Muscle layer of duodenum (tissue), 2 donors: Measurements from ENCODE around the gene CIRBP.

Experiments
- H3K27ac ChIP-seq: one replicate; pipeline ENCODE4 v1.7.0; 2013; ENCODE audit warnings: mild to moderate bottlenecking, low read length
- H3K27me3 ChIP-seq: one replicate; pipeline ENCODE4 v1.7.0; 2013; ENCODE audit warnings: low read depth, mild to moderate bottlenecking, control low read depth, low read length
- H3K36me3 ChIP-seq, 2 donors: one replicate each; pipeline ENCODE4 v1.7.0; 2013; ENCODE audit warnings: low read length in 2 of 2, control low read depth in 1 of 2, mild to moderate bottlenecking in 1 of 2; ENCODE audit not compliant: insufficient read depth in 2 of 2, control insufficient read depth in 1 of 2
- H3K4me1 ChIP-seq, 2 donors: one replicate each; pipeline ENCODE4 v1.7.0; 2013; ENCODE audit warnings: low read length in 2 of 2, mild to moderate bottlenecking in 2 of 2, control low read depth in 1 of 2, moderate library complexity in 1 of 2; ENCODE audit not compliant: insufficient read depth in 2 of 2, control insufficient read depth in 1 of 2
- H3K4me3 ChIP-seq, 2 donors: one replicate each; pipeline ENCODE4 v1.7.0; 2013; ENCODE audit warnings: low read length in 2 of 2, low read depth in 1 of 2, mild to moderate bottlenecking in 1 of 2
- H3K9me3 ChIP-seq, 2 donors: one replicate each; pipeline ENCODE4 v1.7.0; 2013; ENCODE audit warnings: low read length in 2 of 2, control low read depth in 1 of 2, mild to moderate bottlenecking in 1 of 2; ENCODE audit not compliant: control insufficient read depth in 1 of 2
- donor health status: healthy.

Gene CIRBP

GRCh38 chr19:1285737-1286360 lies 16.7 kb downstream of the CIRBP start, which contains the start of gene EFNA2:
TSS of gene EFNA2 (plus strand) at chr19:1285873. CDS start at chr19:1286169, 296 bp downstream.
- H3K36me3 ChIP-seq, result no peaks in the 10 kb centered on the region
- peaks cover 0 to 7% of the 10 kb centered on the region in 2 donors for H3K4me1 ChIP-seq
- H3K27me3 ChIP-seq, result peaks cover 29% of the 10 kb centered on the region
- no peaks in the 10 kb centered on the region for H3K9me3 ChIP-seq
- no peak within 1 kb of the TSS for H3K27ac ChIP-seq
- H3K4me3 ChIP-seq, result peak within 1 kb of the TSS in 1 of 2 donors; percentile 21

GRCh38 chr19:1286487-1287353 lies 17.6 kb downstream of the CIRBP start:
- Histone ChIP-seq H3K27ac (no peak overlapping the region), H3K4me3 (peak overlapping the region in 1 of 2 donors; percentile 21), H3K9me3 (no peaks in the 10 kb centered on the region), H3K27me3 (peaks cover 29% of the 10 kb centered on the region), H3K36me3 (no peaks in the 10 kb centered on the region), H3K4me1 (peaks cover 0 to 7% of the 10 kb centered on the region in 2 donors)

- no peak overlapping the region for H3K4me3 ChIP-seq
- H3K9me3 ChIP-seq, result no peaks in the 10 kb centered on the region
- peaks cover 29% of the 10 kb centered on the region for H3K27me3 ChIP-seq
- peaks cover 0 to 7% of the 10 kb centered on the region in 2 donors for H3K4me1 ChIP-seq
- H3K27ac ChIP-seq, result no peak overlapping the region
- H3K36me3 ChIP-seq, result no peaks in the 10 kb centered on the region
These were observed 18.5 kb downstream of the CIRBP start for GRCh38 chr19:1287354-1288225.

GRCh38 chr19:1288226-1288612 lies 19.1 kb downstream of the CIRBP start:
- no peak overlapping the region for H3K4me3 ChIP-seq
- no peaks in the 10 kb centered on the region for H3K36me3 ChIP-seq
- H3K27me3 ChIP-seq, result peaks cover 27% of the 10 kb centered on the region
- no peak overlapping the region for H3K27ac ChIP-seq
- peaks cover 0 to 7% of the 10 kb centered on the region in 2 donors for H3K4me1 ChIP-seq
- no peaks in the 10 kb centered on the region for H3K9me3 ChIP-seq

GRCh38 chr19:1288833-1289685 lies 19.9 kb downstream of the CIRBP start:
- no peak overlapping the region for H3K4me3 ChIP-seq
- no peaks in the 10 kb centered on the region for H3K36me3 ChIP-seq
- H3K4me1 ChIP-seq, result peaks cover 0 to 7% of the 10 kb centered on the region in 2 donors
- H3K27me3 ChIP-seq, result peaks cover 21% of the 10 kb centered on the region
- no peaks in the 10 kb centered on the region for H3K9me3 ChIP-seq
- H3K27ac ChIP-seq, result no peak overlapping the region

GRCh38 chr19:1289686-1290025 lies 20.5 kb downstream of the CIRBP start:
- no peak overlapping the region for H3K27ac ChIP-seq
- peaks cover 0 to 8% of the 10 kb centered on the region in 2 donors for H3K4me1 ChIP-seq
- no peaks in the 10 kb centered on the region for H3K9me3 ChIP-seq

GRCh38 chr19:1290196-1290702 lies 21.1 kb downstream of the CIRBP start:
- H3K36me3 ChIP-seq, result no peaks in the 10 kb centered on the region
- no peak overlapping the region for H3K4me3 ChIP-seq
- H3K27ac ChIP-seq, result no peak overlapping the region
- peaks cover 9% of the 10 kb centered on the region for H3K27me3 ChIP-seq
- H3K9me3 ChIP-seq, result no peaks in the 10 kb centered on the region
- peaks cover 0 to 14% of the 10 kb centered on the region in 2 donors for H3K4me1 ChIP-seq

More at GRCh38 chr19:1289686-1290025, 20.5 kb downstream of the CIRBP start:
- H3K36me3 ChIP-seq, result no peaks in the 10 kb centered on the region
- peaks cover 15% of the 10 kb centered on the region for H3K27me3 ChIP-seq
- no peak overlapping the region for H3K4me3 ChIP-seq

- Histone ChIP-seq H3K27me3 (peaks cover 8% of the 10 kb centered on the region), H3K4me1 (peaks cover 0 to 18% of the 10 kb centered on the region in 2 donors), H3K9me3 (no peaks in the 10 kb centered on the region), H3K27ac (no peak overlapping the region), H3K4me3 (no peak overlapping the region), H3K36me3 (no peaks in the 10 kb centered on the region)
These were observed 21.8 kb downstream of the CIRBP start for GRCh38 chr19:1290703-1291651.

GRCh38 chr19:1291761-1292418 lies 22.8 kb downstream of the CIRBP start:
- no peaks in the 10 kb centered on the region for H3K9me3 ChIP-seq
- H3K4me1 ChIP-seq, result peaks cover 0 to 16% of the 10 kb centered on the region in 2 donors
- no peaks in the 10 kb centered on the region for H3K36me3 ChIP-seq
- peaks cover 3% of the 10 kb centered on the region for H3K27me3 ChIP-seq
- H3K27ac ChIP-seq, result no peak overlapping the region
- no peak overlapping the region for H3K4me3 ChIP-seq
